ENCODE data around the gene GPRC5B. TPM values are rescaled to one million over a fixed set of nuclear protein-coding genes. Genes with fewer than 3 reads are reported as not detected.

GPRC5B gene
- total RNA-seq, 1 experiment from 2014 or later, result 7.6 TPM

DNA sequence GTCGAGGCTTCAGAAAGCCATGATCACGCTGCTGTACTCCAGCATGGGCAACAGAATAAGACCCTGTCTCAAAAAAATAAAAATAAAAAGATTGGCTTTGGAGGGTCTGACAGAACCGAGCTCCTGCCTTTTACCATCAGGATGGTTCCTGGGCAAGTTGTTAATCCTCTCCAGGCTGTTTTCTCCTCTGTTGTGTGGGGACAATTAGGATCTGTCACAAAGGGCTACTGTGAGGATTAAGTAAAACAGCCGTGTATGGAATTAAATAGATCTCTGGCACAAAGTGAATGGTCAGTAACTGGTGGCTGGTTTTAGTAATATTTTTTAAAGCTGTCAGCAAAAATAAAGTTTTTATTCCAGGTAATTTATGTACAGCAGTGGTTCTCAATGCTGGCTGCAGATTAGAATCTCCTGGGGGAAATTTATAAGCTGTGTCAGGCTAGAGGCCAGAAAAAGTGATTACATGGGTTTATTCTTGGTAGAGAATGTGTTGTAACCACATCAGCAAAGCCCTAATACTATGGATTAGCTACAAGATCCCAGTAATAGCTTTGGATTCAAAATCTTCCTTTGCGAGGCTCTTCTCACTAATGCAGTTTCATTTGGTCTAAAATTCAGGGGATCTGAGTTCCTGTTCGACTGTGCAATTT lies 47.2 kb downstream of the GPRC5B start:
- Histone ChIP-seq H3K36me3 (ENCODE audit: control insufficient read depth, insufficient read depth, low read length) (no peaks in the 10 kb centered on the region), H3K4me3 (ENCODE audit: low read depth, low read length) (no peak overlapping the region), H3K27me3 (replicated peaks; ENCODE audit: control insufficient read depth, insufficient read depth, low read length) (no peaks in the 10 kb centered on the region), H3K4me1 (no peaks in the 10 kb centered on the region), H3K9me3 (no peaks in the 10 kb centered on the region)
- no peak overlapping the region for H3K27ac Mint-ChIP-seq (ENCODE audit: unreplicated experiment)
- CTCF ChIA-PET, result interaction anchor here (1.1 kb wide), 1 partner anchor 86 kb away, joined by 3 read pairs; no protein-coding TSS in a partner anchor
- no peak for DNase-seq
- BruUV-seq (replicated peaks), result no TSS peak
- H3K9me3 Mint-ChIP-seq (ENCODE audit: unreplicated experiment), result no peaks in the 10 kb centered on the region
- TF ChIP-seq, protein P1, sequence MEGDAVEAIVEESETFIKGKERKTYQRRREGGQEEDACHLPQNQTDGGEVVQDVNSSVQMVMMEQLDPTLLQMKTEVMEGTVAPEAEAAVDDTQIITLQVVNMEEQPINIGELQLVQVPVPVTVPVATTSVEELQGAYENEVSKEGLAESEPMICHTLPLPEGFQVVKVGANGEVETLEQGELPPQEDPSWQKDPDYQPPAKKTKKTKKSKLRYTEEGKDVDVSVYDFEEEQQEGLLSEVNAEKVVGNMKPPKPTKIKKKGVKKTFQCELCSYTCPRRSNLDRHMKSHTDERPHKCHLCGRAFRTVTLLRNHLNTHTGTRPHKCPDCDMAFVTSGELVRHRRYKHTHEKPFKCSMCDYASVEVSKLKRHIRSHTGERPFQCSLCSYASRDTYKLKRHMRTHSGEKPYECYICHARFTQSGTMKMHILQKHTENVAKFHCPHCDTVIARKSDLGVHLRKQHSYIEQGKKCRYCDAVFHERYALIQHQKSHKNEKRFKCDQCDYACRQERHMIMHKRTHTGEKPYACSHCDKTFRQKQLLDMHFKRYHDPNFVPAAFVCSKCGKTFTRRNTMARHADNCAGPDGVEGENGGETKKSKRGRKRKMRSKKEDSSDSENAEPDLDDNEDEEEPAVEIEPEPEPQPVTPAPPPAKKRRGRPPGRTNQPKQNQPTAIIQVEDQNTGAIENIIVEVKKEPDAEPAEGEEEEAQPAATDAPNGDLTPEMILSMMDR (IDR thresholded peaks at IDR 0.05; ENCODE audit: insufficient read depth in 1 of 2, low read depth in 1 of 2, low read length in 1 of 2, severe bottlenecking in 1 of 2, unreplicated experiment in 1 of 2), result no peak
- no peak overlapping the region for H3K4me3 Mint-ChIP-seq (ENCODE audit: unreplicated experiment)
- H3K4me1 Mint-ChIP-seq (ENCODE audit: low read depth, unreplicated experiment), result no peaks in the 10 kb centered on the region
- POLR2A ChIA-PET, result no interaction called here
- no peaks in the 10 kb centered on the region for H3K27me3 Mint-ChIP-seq (ENCODE audit: insufficient read depth, unreplicated experiment)
- no peaks in the 10 kb centered on the region for H3K36me3 Mint-ChIP-seq (ENCODE audit: insufficient read depth, unreplicated experiment)
- intact Hi-C loops (cut with micrococcal nuclease; ENCODE audit: unreplicated experiment), result no loop called here

DNA sequence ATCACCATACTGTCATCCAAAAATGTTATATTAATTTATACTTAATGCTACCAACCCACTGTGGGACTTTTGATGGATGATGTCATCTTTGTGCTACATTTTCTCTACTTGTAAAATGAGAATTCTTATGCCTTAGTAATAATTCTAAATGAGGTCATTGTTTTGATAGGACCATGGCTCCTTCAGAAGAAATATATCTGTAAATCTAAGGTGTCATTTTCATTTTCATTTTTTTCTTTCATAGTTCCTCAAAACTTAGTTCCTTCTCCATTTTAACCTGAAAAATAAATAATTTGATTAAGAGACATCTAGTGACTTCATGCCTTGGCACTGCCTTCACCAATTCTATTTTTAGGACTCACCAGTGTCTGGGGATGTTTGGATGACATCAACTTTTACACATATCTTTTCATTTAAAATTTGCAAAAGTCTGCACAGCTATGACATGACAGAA lies 48.7 kb downstream of the GPRC5B start:
- Mint-ChIP-seq H3K4me1 (ENCODE audit: low read depth, unreplicated experiment) (no peaks in the 10 kb centered on the region), H3K27me3 (ENCODE audit: insufficient read depth, unreplicated experiment) (no peaks in the 10 kb centered on the region), H3K27ac (ENCODE audit: unreplicated experiment) (no peak overlapping the region), H3K36me3 (ENCODE audit: insufficient read depth, unreplicated experiment) (no peaks in the 10 kb centered on the region), H3K9me3 (ENCODE audit: unreplicated experiment) (no peaks in the 10 kb centered on the region), H3K4me3 (ENCODE audit: unreplicated experiment) (no peak overlapping the region)
- POLR2A ChIA-PET, result no interaction called here
- BruUV-seq (replicated peaks), result no TSS peak
- H3K27me3 ChIP-seq (replicated peaks; ENCODE audit: control insufficient read depth, insufficient read depth, low read length), result no peaks in the 10 kb centered on the region
- no peak overlapping the region for H3K4me3 ChIP-seq (ENCODE audit: low read depth, low read length)
- no peaks in the 10 kb centered on the region for H3K36me3 ChIP-seq (ENCODE audit: control insufficient read depth, insufficient read depth, low read length)
- no peaks in the 10 kb centered on the region for H3K4me1 ChIP-seq
- DNase-seq, result no peak
- CTCF ChIA-PET, result no interaction called here
- TF ChIP-seq, protein P1 (IDR thresholded peaks at IDR 0.05; ENCODE audit: insufficient read depth in 1 of 2, low read depth in 1 of 2, low read length in 1 of 2, severe bottlenecking in 1 of 2, unreplicated experiment in 1 of 2), result no peak
- no peaks in the 10 kb centered on the region for H3K9me3 ChIP-seq
- intact Hi-C loops (cut with micrococcal nuclease; ENCODE audit: unreplicated experiment), result no loop called here

DNA sequence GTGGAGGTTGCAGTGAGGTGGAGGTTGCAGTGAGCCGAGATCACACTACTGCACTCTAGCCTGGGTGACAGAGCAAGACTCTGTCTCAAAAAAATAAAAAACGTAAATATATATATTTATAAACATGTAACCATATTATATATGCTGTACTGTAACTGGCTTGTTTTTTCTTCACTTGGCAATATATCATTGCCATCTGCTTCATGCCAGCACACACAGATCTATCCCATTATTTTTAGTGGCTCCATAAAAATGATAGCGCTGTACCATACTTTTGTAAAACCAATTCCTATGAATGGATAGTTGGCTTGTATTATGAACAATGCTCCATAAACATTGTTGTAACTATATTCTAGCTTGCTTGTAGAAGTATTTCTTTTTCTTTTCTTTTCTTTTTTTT lies 49.5 kb downstream of the GPRC5B start:
- H3K27me3 Mint-ChIP-seq (ENCODE audit: insufficient read depth, unreplicated experiment), result no peaks in the 10 kb centered on the region
- no peaks in the 10 kb centered on the region for H3K4me1 ChIP-seq
- CTCF ChIA-PET, result no interaction called here
- H3K4me1 Mint-ChIP-seq (ENCODE audit: low read depth, unreplicated experiment), result no peaks in the 10 kb centered on the region
- TF ChIP-seq, protein P1 (IDR thresholded peaks at IDR 0.05; ENCODE audit: insufficient read depth in 1 of 2, low read depth in 1 of 2, low read length in 1 of 2, severe bottlenecking in 1 of 2, unreplicated experiment in 1 of 2), result no peak
- no peaks in the 10 kb centered on the region for H3K36me3 Mint-ChIP-seq (ENCODE audit: insufficient read depth, unreplicated experiment)
- H3K27me3 ChIP-seq (replicated peaks; ENCODE audit: control insufficient read depth, insufficient read depth, low read length), result no peaks in the 10 kb centered on the region
- no peak overlapping the region for H3K4me3 ChIP-seq (ENCODE audit: low read depth, low read length)
- POLR2A ChIA-PET, result no interaction called here
- no peaks in the 10 kb centered on the region for H3K9me3 ChIP-seq
- DNase-seq, result no peak
- no TSS peak for BruUV-seq (replicated peaks)
- intact Hi-C loops (cut with micrococcal nuclease; ENCODE audit: unreplicated experiment), result no loop called here
- no peaks in the 10 kb centered on the region for H3K9me3 Mint-ChIP-seq (ENCODE audit: unreplicated experiment)
- no peaks in the 10 kb centered on the region for H3K36me3 ChIP-seq (ENCODE audit: control insufficient read depth, insufficient read depth, low read length)
- no peak overlapping the region for H3K27ac Mint-ChIP-seq (ENCODE audit: unreplicated experiment)
- no peak overlapping the region for H3K4me3 Mint-ChIP-seq (ENCODE audit: unreplicated experiment)
